Endothelial cell (in vitro differentiated cells): Measurements from ENCODE around the gene BCL7B. TPM values are rescaled to one million over a fixed set of nuclear protein-coding genes. Genes with fewer than 3 reads are reported as not detected.
"Not testable (repeated sequence)": the region's sequence is repeated elsewhere in the genome, so short reads cannot be mapped to it uniquely, and the experiment has no call there.

Experiments used
- DNase-seq: peaks from one replicate; pipeline ENCODE4 v3.0.0; 2021; ENCODE audit warnings: low spot score
- H3K27ac Mint-ChIP-seq: one replicate; pipeline ENCODE4 v1.8.0; 2021; ENCODE audit warnings: mixed read lengths, inconsistent platforms; ENCODE audit not compliant: unreplicated experiment
- H3K27me3 Mint-ChIP-seq: one replicate; pipeline ENCODE4 v1.8.0; 2021; ENCODE audit warnings: mild to moderate bottlenecking, moderate library complexity, mixed read lengths, inconsistent platforms; ENCODE audit not compliant: unreplicated experiment
- H3K36me3 Mint-ChIP-seq: one replicate; pipeline ENCODE4 v1.8.0; 2021; ENCODE audit warnings: mild to moderate bottlenecking, low read depth, mixed read lengths, inconsistent platforms; ENCODE audit not compliant: unreplicated experiment
- H3K4me1 Mint-ChIP-seq: one replicate; pipeline ENCODE4 v1.8.0; 2021; ENCODE audit warnings: mild to moderate bottlenecking, mixed read lengths, inconsistent platforms; ENCODE audit not compliant: unreplicated experiment
- H3K4me3 Mint-ChIP-seq: one replicate; pipeline ENCODE4 v1.8.0; 2021; ENCODE audit warnings: mild to moderate bottlenecking, mixed read lengths, inconsistent platforms; ENCODE audit not compliant: unreplicated experiment
- H3K9me3 Mint-ChIP-seq: one replicate; pipeline ENCODE4 v1.8.0; 2021; ENCODE audit warnings: mixed read lengths, inconsistent platforms; ENCODE audit not compliant: unreplicated experiment
- total RNA-seq: library from RNA; stranded (reverse); fragmentation: NEBNext Ultra II Directional; extraction: Animal tissue kit (Norgen Biotek cat#: 25700); gene quantifications from one replicate; pipeline ENCODE4 v1.2.1, GENCODE V29; 2021; ENCODE audit not compliant: unreplicated experiment
- TF ChIP-seq, protein P1 (sequence below): fragments of 200-600 bp; sonication (generic); IDR thresholded peaks from one replicate; pipeline ENCODE4 v1.5.0; 2021; ENCODE audit warnings: antibody characterized with exemption; ENCODE audit not compliant: unreplicated experiment

Gene BCL7B
- total RNA-seq, 1 donor from 2014 or later: 38.6 TPM

DNA sequence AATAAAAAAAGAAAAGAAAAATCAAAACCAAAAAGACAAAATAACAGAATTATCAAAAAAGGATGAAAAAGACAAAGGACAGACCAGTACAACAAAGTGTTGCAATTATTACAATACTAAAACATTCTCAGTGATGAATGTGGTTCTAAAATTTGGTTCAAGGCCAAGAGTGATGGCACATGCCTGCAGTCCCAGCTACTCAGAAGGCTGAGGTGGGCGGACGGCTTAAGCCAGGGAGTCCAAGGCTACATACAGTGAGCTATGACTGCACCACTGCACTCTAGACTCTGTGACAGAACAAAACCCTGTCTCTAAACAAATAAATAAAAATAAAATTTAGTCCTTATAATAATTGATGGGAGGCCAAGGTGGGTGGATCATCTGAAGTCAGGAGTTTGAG is 49.9 kb downstream of the BCL7B start:
- H3K4me3 Mint-ChIP-seq: no peak overlapping the region
- TF ChIP-seq, protein P1, sequence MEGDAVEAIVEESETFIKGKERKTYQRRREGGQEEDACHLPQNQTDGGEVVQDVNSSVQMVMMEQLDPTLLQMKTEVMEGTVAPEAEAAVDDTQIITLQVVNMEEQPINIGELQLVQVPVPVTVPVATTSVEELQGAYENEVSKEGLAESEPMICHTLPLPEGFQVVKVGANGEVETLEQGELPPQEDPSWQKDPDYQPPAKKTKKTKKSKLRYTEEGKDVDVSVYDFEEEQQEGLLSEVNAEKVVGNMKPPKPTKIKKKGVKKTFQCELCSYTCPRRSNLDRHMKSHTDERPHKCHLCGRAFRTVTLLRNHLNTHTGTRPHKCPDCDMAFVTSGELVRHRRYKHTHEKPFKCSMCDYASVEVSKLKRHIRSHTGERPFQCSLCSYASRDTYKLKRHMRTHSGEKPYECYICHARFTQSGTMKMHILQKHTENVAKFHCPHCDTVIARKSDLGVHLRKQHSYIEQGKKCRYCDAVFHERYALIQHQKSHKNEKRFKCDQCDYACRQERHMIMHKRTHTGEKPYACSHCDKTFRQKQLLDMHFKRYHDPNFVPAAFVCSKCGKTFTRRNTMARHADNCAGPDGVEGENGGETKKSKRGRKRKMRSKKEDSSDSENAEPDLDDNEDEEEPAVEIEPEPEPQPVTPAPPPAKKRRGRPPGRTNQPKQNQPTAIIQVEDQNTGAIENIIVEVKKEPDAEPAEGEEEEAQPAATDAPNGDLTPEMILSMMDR: no peak
- no peak overlapping the region for H3K27ac Mint-ChIP-seq
- no peak for DNase-seq
- H3K36me3 Mint-ChIP-seq: peaks cover 44% of the 10 kb centered on the region
- peaks cover 1% of the 10 kb centered on the region for H3K27me3 Mint-ChIP-seq
- H3K4me1 Mint-ChIP-seq: peaks cover 3% of the 10 kb centered on the region
- H3K9me3 Mint-ChIP-seq: no peaks in the 10 kb centered on the region

DNA sequence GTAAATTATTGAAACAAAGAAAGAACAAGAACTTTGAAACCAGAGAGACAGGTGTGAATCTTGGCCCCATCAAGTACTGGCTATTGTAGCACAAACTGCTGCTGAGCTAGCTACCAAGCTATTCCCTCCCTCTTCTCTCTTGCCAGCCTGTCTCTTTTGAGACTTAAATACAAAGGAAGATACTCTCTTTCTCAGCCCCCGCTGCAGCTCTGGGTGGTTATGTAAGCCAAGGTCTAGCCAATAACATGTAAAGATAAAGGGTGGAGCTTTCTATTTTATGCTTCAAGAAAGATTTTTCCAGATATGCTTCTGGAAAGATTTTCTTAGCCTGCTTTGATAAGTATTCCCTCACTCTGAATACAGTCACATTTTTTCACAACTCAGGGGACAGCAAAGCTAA is 52.6 kb downstream of the BCL7B start:
- H3K4me3 Mint-ChIP-seq: peak overlapping the region; percentile 50
- TF ChIP-seq, protein P1: no peak
- peaks cover 47% of the 10 kb centered on the region for H3K36me3 Mint-ChIP-seq
- H3K4me1 Mint-ChIP-seq: no peaks in the 10 kb centered on the region
- no peaks in the 10 kb centered on the region for H3K9me3 Mint-ChIP-seq
- no peak overlapping the region for H3K27ac Mint-ChIP-seq
- peaks cover 2% of the 10 kb centered on the region for H3K27me3 Mint-ChIP-seq
- no peak for DNase-seq

DNA sequence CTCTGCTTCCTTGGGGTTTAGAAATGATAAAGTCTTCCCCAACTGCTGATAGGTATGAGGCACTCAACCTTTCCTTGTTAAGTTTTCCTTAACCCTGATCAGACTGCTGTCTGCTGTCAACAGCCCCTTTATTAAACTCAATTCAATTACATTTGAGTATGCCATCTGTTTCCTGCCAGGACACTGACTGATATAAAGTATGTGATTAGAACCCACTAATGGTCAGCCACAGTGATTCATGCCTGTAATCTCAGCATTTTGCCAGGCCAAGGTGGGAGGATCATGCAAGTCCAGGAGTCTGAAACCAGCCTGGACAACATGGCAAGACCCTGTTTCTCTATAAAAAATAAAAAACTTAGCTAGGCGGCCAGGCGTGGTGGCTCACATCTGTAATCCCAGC is 53.5 kb downstream of the BCL7B start:
- H3K27ac Mint-ChIP-seq: no peak overlapping the region
- peaks cover 55% of the 10 kb centered on the region for H3K36me3 Mint-ChIP-seq
- TF ChIP-seq, protein P1: no peak
- peaks cover 2% of the 10 kb centered on the region for H3K27me3 Mint-ChIP-seq
- DNase-seq: no peak
- H3K4me1 Mint-ChIP-seq: no peaks in the 10 kb centered on the region
- H3K9me3 Mint-ChIP-seq: no peaks in the 10 kb centered on the region
- no peak overlapping the region for H3K4me3 Mint-ChIP-seq

DNA sequence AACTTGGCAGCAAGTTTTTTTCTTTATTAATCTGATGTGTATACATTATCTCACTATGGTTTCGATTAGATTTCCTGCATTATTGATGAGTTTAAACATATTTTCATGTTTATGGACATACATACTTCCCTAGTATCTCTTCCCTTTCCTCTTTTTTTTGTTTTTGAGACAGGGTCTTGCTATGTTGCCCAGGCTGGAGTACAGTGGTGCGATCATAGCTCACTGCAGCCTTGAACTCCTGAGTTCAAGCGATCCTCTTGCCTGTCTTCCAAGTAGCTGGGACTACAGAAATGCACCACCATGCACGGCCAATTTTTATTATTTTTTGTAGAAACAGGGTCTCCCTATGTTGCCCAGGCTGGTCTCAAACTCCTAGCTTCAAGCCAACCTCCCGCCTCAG is 54.3 kb downstream of the BCL7B start:
- H3K4me3 Mint-ChIP-seq: no peak overlapping the region
- H3K27ac Mint-ChIP-seq: no peak overlapping the region
- H3K36me3 Mint-ChIP-seq: peaks cover 55% of the 10 kb centered on the region
- TF ChIP-seq, protein P1: no peak
- no peak for DNase-seq
- no peaks in the 10 kb centered on the region for H3K4me1 Mint-ChIP-seq
- H3K27me3 Mint-ChIP-seq: peaks cover 2% of the 10 kb centered on the region
- no peaks in the 10 kb centered on the region for H3K9me3 Mint-ChIP-seq

DNA sequence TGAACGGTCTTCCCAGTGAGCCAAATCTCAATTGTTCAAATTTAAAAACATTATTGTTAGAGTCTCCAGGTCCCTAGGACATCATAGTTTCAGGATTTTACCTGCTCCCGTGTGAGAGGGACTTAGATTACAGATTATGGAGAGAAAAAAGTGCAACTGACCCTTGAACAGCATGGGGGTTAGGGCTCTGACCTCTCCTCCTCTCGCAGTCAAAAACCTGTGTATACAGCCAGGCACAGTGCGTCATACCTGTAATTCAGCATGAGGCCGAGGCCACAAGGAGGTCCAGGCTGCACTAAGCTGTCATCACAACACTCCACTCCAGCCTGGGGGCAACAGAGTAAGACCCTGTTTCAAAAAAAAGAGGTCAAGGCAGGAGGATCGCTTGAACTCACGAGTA is 60.9 kb downstream of the BCL7B start:
- no peak overlapping the region for H3K27ac Mint-ChIP-seq
- no peaks in the 10 kb centered on the region for H3K9me3 Mint-ChIP-seq

DNA sequence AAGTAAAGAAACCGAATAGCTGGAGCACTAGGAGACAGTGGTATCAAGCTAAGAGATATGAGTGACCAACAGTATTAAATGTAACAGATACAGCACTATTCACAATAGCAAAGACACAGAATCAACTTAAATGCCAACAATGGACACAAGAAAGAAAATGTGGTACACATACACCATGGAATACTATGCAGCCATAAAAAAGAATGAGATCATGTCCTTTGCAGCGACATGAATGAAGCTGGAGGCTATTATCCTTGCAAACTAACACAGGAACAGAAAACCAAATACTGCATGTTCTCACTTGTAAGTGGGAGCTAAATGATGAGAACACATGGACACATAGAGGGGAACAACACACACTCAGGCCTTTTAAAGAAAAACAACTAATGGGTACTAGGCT is 62.0 kb downstream of the BCL7B start:
- not testable (repeated sequence) for H3K27me3 Mint-ChIP-seq, H3K4me1 Mint-ChIP-seq, H3K4me3 Mint-ChIP-seq, H3K9me3 Mint-ChIP-seq, H3K27ac Mint-ChIP-seq, DNase-seq
- H3K36me3 Mint-ChIP-seq: peaks cover 63% of the 10 kb centered on the region

More for the DNA sequence above, 60.9 kb downstream of the BCL7B start:
- TF ChIP-seq, protein P1: no peak
- H3K4me3 Mint-ChIP-seq: no peak overlapping the region
- no peak for DNase-seq
- peaks cover 69% of the 10 kb centered on the region for H3K36me3 Mint-ChIP-seq
- H3K27me3 Mint-ChIP-seq: peaks cover 3% of the 10 kb centered on the region
- H3K4me1 Mint-ChIP-seq: no peaks in the 10 kb centered on the region
